ENCODE results near the gene TRIM54.

DNA sequence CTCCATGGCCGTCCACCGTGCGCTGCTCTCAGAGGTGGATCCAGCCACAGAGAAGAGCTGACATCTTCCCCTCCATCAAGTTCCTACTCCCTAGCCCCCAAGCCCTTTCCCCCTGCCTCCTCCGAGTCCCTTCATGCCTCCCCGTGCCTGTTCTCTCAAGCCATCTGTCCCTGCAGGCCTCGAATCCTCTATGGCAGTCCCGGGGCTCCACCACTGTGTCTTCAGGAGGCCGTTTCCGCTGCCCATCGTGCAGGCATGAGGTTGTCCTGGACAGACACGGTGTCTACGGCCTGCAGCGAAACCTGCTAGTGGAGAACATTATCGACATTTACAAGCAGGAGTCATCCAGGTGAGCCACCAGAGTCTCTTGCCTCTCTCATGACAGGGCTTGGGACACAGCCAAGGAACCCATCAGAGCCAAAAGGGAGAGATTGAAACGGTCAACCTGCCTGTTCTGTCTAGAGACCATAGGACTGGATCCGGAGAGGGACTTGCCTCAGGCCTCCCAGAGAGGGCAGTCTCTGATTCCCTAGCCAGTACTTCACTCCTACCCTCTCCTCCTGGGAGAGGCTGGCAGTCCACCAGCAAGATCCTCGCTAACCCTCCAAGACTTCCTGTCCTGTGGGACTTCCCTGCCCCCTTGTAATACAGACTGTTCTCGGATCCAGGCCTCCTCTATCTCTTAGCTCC is 16.3 kb downstream of the TRIM54 start:
- no peak for TF ChIP-seq CTCF (IDR thresholded peaks at IDR 0.05)
- TF ChIP-seq ZFX (IDR thresholded peaks at IDR 0.05; ENCODE audit: borderline replicate concordance), result no peak

Measured in 22Rv1 (cell line).